HG03095 (cell line): ENCODE data around the gene C9orf43.

Source experiments
- ATAC-seq: cut with Tn5 transposase; IDR thresholded peaks from one replicate; pipeline ENCODE4 v1.9.1; 2021; ENCODE audit warnings: moderate library complexity; ENCODE audit not compliant: unreplicated experiment

The C9orf43 gene

GRCh38 chr9:113463418-113464285 is 53.1 kb downstream of the C9orf43 start, which contains the start of gene RGS3:
RGS3 (plus strand) TSS chr9:113463727; CDS start chr9:113463803, 76 bp downstream.
- no peak for ATAC-seq

GRCh38 chr9:113464286-113464660 is 53.7 kb downstream of the C9orf43 start:
- ATAC-seq = no peak

DNA sequence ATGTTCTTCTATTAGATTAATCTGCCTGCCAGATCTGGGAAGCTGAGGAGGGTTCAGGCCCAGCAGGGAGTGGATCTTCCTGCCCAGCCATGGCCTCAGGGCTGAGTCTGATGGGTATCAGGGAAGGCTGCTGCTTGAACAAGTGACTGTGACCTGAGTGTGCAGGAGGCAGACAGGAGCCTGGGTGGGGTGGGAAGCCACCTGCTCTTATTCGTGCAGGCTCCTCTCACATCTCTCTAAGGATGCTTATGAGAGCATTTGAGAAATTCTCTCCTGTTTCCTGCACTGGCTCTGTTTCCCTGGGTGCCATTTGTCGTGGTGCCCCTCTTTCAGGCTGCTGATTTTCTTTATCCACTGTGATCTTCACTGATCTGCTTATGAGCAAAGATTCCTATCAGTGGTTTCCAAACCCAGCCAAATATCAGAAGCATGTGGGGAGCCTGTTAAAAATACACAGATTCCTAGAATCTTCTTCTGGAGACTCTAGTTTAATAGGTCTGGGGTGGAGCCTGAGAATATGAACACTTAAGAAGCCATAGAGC is 55.1 kb downstream of the C9orf43 start:
- no peak for ATAC-seq

GRCh38 chr9:113467183-113467582 is 56.6 kb downstream of the C9orf43 start:
- ATAC-seq = no peak

DNA sequence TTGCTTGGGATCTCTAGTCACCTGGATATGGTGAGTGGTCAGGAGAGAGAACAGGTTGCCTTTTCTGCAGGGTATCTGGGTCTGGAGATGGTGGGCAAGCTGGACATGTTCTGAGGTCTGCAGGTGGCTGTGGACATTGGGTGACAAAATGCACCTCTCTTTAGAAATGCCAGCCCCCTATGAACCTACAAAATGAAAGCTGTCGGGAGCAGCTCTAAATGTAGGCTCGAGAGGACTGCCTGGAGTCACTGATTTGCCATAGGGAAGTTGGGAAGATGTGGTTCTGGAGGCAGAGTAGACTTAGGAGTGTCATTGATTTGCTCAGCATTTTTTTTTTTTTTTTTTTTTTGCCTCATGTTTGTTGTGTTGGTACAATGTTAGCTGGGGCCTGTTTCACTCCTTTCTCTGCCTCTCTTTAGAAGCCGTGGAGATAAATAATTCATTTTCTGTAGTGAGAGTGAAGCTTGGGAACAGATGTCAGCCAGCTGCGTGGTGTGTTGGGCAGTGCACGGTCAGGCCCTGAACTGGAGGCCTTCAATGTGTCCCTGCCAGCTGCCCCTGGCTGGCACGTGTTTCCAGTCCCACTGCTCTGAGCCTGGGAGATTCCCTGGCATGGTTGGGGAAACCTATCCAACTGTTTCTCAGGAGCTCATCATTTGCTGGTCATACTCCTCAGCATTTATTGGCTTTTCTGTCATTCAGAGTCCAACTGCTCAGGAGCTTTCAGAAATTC is 58.3 kb downstream of the C9orf43 start:
- no peak for ATAC-seq

DNA sequence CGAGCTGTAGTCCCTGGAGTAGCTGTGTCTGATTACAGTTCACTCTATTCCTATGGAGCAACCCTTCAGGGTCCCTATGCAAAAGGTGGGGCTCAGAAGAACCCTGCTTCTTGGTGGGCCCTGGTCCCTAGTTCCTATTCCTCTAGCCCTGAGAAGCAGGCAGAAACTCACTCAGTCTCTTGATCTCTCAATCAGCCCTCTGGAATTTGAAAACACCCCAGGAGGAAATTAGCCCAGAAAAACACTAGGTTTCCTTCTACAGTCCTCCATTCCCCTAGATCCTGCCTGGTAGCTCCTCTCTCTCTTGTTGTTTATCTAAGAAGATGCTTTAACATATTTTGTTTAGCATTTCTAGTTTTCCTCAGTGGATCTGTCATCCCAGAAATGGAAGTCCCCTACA is 60.6 kb downstream of the C9orf43 start:
- no peak for ATAC-seq

- ATAC-seq = no peak
These were observed 61.0 kb downstream of the C9orf43 start for GRCh38 chr9:113471566-113471965.

GRCh38 chr9:113472199-113472598 is 61.7 kb downstream of the C9orf43 start:
- no peak for ATAC-seq

- no peak for ATAC-seq
These were observed 63.9 kb downstream of the C9orf43 start for GRCh38 chr9:113474360-113475028.

DNA sequence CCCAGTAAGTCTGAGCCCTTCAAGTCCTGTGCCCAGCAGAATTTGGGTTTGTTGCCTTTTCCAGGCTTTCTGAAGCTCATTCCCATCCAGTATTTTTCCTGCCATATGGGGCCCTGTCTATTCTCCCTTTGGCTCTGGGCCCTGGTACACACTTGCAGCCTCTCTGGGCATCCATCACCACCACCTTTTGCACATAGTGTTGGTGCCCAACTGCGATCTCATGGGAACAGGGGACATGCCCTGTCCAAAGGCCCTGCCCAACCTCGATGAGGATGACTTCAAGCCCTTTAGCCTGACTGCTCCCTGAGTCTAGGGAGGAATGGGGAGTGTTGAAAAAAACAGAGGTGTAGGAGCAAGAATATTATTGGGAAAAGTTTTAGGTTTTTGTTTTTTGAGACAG is 64.5 kb downstream of the C9orf43 start:
- no peak for ATAC-seq

- ATAC-seq = no peak
These were observed 65.4 kb downstream of the C9orf43 start for GRCh38 chr9:113475992-113476391.

DNA sequence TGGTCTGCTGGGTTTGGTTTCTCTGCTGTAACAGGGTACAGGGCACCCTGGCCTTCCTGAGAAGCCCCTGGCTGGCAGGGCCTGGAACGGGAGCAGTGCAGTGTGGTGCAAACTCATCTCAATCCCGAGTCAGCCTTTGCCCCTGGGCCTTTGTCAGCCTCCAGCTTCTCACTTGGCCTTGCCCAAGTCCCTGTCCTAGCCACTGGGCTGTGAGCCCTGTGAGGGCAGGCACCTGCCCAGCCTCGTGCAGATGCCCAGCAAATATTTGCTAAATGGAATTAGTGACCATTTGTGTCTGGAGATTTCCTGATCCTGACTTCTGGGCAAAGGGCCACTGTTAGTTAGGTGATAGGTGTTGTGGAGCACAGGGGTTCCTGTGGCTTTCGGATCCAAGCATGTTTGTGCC is 66.0 kb downstream of the C9orf43 start:
- ATAC-seq = no peak

DNA sequence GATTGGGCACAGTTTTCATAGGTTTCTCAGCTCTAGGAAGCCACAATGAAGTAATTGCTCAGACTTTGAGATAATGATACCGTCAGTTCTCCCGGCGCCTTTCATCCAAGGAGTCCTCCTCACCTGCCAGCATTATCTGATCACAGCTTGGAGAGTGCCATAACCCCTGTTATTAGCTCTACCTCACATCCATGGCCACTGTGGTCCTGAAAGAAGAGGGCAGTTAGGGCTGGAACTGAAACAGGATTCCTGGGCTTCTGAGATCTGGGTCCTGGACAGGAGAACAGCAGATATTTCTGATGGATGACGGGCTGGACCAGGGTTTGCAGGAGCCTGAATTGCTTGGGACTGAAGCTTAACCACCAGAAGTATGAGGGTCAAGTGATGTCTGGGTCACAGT is 66.5 kb downstream of the C9orf43 start:
- ATAC-seq = no peak

DNA sequence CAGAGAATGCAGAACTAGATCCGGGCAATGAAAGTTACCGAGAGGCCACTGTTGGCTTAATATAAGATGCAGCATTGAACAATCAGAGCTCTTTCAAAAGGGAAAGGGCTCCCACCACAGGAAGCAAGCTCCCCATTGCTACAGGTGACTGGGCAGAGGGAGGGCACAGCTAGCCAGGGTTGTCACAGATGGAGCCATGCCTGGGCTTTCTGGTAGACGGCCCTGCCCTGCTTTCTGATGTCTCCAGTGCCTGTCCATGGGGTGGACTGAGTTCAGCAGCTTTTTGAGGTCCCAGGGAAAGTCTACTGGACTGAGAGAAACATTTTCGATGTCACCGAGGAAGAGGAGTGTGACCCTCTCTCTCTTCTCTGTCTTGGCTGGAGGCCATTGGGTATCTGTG is 67.1 kb downstream of the C9orf43 start:
- ATAC-seq = no peak

GRCh38 chr9:113479174-113479621 is 68.7 kb downstream of the C9orf43 start:
- ATAC-seq = no peak
